Muscle layer of duodenum (tissue), 2 donors: ENCODE results near the gene TAB2.

Source experiments
- H3K27ac ChIP-seq: one replicate; pipeline ENCODE4 v1.7.0; 2013; ENCODE audit warnings: mild to moderate bottlenecking, low read length
- H3K27me3 ChIP-seq: one replicate; pipeline ENCODE4 v1.7.0; 2013; ENCODE audit warnings: low read depth, mild to moderate bottlenecking, control low read depth, low read length
- H3K36me3 ChIP-seq, 2 donors: one replicate each; pipeline ENCODE4 v1.7.0; 2013; ENCODE audit warnings: low read length in 2 of 2, control low read depth in 1 of 2, mild to moderate bottlenecking in 1 of 2; ENCODE audit not compliant: insufficient read depth in 2 of 2, control insufficient read depth in 1 of 2
- H3K4me1 ChIP-seq, 2 donors: one replicate each; pipeline ENCODE4 v1.7.0; 2013; ENCODE audit warnings: low read length in 2 of 2, mild to moderate bottlenecking in 2 of 2, control low read depth in 1 of 2, moderate library complexity in 1 of 2; ENCODE audit not compliant: insufficient read depth in 2 of 2, control insufficient read depth in 1 of 2
- H3K4me3 ChIP-seq, 2 donors: one replicate each; pipeline ENCODE4 v1.7.0; 2013; ENCODE audit warnings: low read length in 2 of 2, low read depth in 1 of 2, mild to moderate bottlenecking in 1 of 2
- H3K9me3 ChIP-seq, 2 donors: one replicate each; pipeline ENCODE4 v1.7.0; 2013; ENCODE audit warnings: low read length in 2 of 2, control low read depth in 1 of 2, mild to moderate bottlenecking in 1 of 2; ENCODE audit not compliant: control insufficient read depth in 1 of 2
- donor health status: healthy.

TAB2 gene

GRCh38 chr6:149324428-149324827 lies 6.9 kb downstream of the TAB2 start:
- no peak overlapping the region for H3K27ac ChIP-seq
- H3K27me3 ChIP-seq = no peaks in the 10 kb centered on the region
- no peaks in the 10 kb centered on the region for H3K9me3 ChIP-seq
- peaks cover 9 to 47% of the 10 kb centered on the region in 2 donors for H3K4me1 ChIP-seq
- no peaks in the 10 kb centered on the region for H3K36me3 ChIP-seq
- H3K4me3 ChIP-seq = no peak overlapping the region

GRCh38 chr6:149325648-149326236 lies 8.2 kb downstream of the TAB2 start:
- Histone ChIP-seq H3K4me3 (no peak overlapping the region), H3K4me1 (peaks cover 9 to 47% of the 10 kb centered on the region in 2 donors), H3K27ac (no peak overlapping the region), H3K9me3 (no peaks in the 10 kb centered on the region), H3K27me3 (no peaks in the 10 kb centered on the region), H3K36me3 (no peaks in the 10 kb centered on the region)

GRCh38 chr6:149327638-149328037 lies 10.1 kb downstream of the TAB2 start:
- no peak overlapping the region for H3K4me3 ChIP-seq
- H3K9me3 ChIP-seq = no peaks in the 10 kb centered on the region
- no peaks in the 10 kb centered on the region for H3K27me3 ChIP-seq
- H3K36me3 ChIP-seq = no peaks in the 10 kb centered on the region
- H3K27ac ChIP-seq = no peak overlapping the region
- peaks cover 13 to 63% of the 10 kb centered on the region in 2 donors for H3K4me1 ChIP-seq

- Histone ChIP-seq H3K4me1 (peaks cover 9 to 64% of the 10 kb centered on the region in 2 donors), H3K36me3 (no peaks in the 10 kb centered on the region), H3K9me3 (no peaks in the 10 kb centered on the region), H3K27me3 (no peaks in the 10 kb centered on the region), H3K27ac (no peak overlapping the region), H3K4me3 (no peak overlapping the region)
Measured at GRCh38 chr6:149328083-149328482, 10.6 kb downstream of the TAB2 start.

GRCh38 chr6:149329529-149329928 lies 12.0 kb downstream of the TAB2 start:
- Histone ChIP-seq H3K4me3 (no peak overlapping the region), H3K36me3 (no peaks in the 10 kb centered on the region), H3K9me3 (no peaks in the 10 kb centered on the region), H3K27me3 (no peaks in the 10 kb centered on the region), H3K4me1 (peaks cover 12 to 63% of the 10 kb centered on the region in 2 donors), H3K27ac (no peak overlapping the region)

GRCh38 chr6:149330133-149330532 lies 12.6 kb downstream of the TAB2 start:
- Histone ChIP-seq H3K4me1 (peaks cover 11 to 62% of the 10 kb centered on the region in 2 donors), H3K9me3 (no peaks in the 10 kb centered on the region), H3K4me3 (no peak overlapping the region), H3K27me3 (no peaks in the 10 kb centered on the region), H3K36me3 (no peaks in the 10 kb centered on the region), H3K27ac (no peak overlapping the region)

GRCh38 chr6:149331043-149331807 lies 13.7 kb downstream of the TAB2 start:
- no peak overlapping the region for H3K27ac ChIP-seq
- H3K36me3 ChIP-seq = no peaks in the 10 kb centered on the region
- no peak overlapping the region for H3K4me3 ChIP-seq
- peaks cover 11 to 63% of the 10 kb centered on the region in 2 donors for H3K4me1 ChIP-seq
- no peaks in the 10 kb centered on the region for H3K27me3 ChIP-seq
- no peaks in the 10 kb centered on the region for H3K9me3 ChIP-seq

GRCh38 chr6:149331871-149332270 lies 14.4 kb downstream of the TAB2 start:
- Histone ChIP-seq H3K36me3 (no peaks in the 10 kb centered on the region), H3K9me3 (no peaks in the 10 kb centered on the region), H3K27me3 (no peaks in the 10 kb centered on the region), H3K27ac (no peak overlapping the region), H3K4me3 (no peak overlapping the region), H3K4me1 (peaks cover 15 to 69% of the 10 kb centered on the region in 2 donors)

GRCh38 chr6:149332602-149333265 lies 15.2 kb downstream of the TAB2 start:
- peaks cover 15 to 76% of the 10 kb centered on the region in 2 donors for H3K4me1 ChIP-seq
- no peaks in the 10 kb centered on the region for H3K36me3 ChIP-seq
- no peak overlapping the region for H3K27ac ChIP-seq

GRCh38 chr6:149333266-149333620 lies 15.7 kb downstream of the TAB2 start:
- Histone ChIP-seq H3K27me3 (no peaks in the 10 kb centered on the region), H3K9me3 (no peaks in the 10 kb centered on the region), H3K4me3 (no peak overlapping the region), H3K4me1 (peaks cover 15 to 77% of the 10 kb centered on the region in 2 donors), H3K27ac (no peak overlapping the region), H3K36me3 (no peaks in the 10 kb centered on the region)

More at GRCh38 chr6:149332602-149333265, 15.2 kb downstream of the TAB2 start:
- Histone ChIP-seq H3K9me3 (no peaks in the 10 kb centered on the region), H3K27me3 (no peaks in the 10 kb centered on the region), H3K4me3 (no peak overlapping the region)

GRCh38 chr6:149334201-149334600 lies 16.7 kb downstream of the TAB2 start:
- H3K27me3 ChIP-seq = no peaks in the 10 kb centered on the region
- H3K36me3 ChIP-seq = no peaks in the 10 kb centered on the region
- H3K27ac ChIP-seq = peak overlapping the region; percentile 7
- peaks cover 15 to 70% of the 10 kb centered on the region in 2 donors for H3K4me1 ChIP-seq
- no peak overlapping the region for H3K4me3 ChIP-seq
- H3K9me3 ChIP-seq = no peaks in the 10 kb centered on the region
